GM23338 (cell line): ENCODE data around the gene RAI14.

ENCODE experiments used
- CREB1 ChIP-seq: fragments of 250-450 bp; sonication (Bioruptor Pico); IDR thresholded peaks from 2 replicates; pipeline ENCODE4 v1.5.0; 2020; ENCODE audit warnings: low read depth, mild to moderate bottlenecking, moderate library complexity
- EZH2 ChIP-seq: fragments of 200-600 bp; sonication (generic); IDR thresholded peaks from one replicate; pipeline ENCODE4 v1.8.0; 2017; ENCODE audit warnings: antibody characterized with exemption, mild to moderate bottlenecking, low read depth; ENCODE audit not compliant: unreplicated experiment
- EZH2phosphoT487 ChIP-seq: fragments of 200-600 bp; sonication (generic); IDR thresholded peaks from one replicate; pipeline ENCODE4 v1.8.1; 2018; ENCODE audit warnings: antibody characterized with exemption; ENCODE audit not compliant: unreplicated experiment
- POLR2AphosphoS5 ChIP-seq: IDR thresholded peaks from 2 replicates; pipeline ENCODE4 v1.6.1; 2016; ENCODE audit warnings: antibody characterized with exemption, low read depth
- REST ChIP-seq: IDR thresholded peaks from one replicate; pipeline ENCODE4 v1.6.1; 2018; ENCODE audit warnings: antibody characterized with exemption; ENCODE audit not compliant: unreplicated experiment
- STAT1 ChIP-seq: IDR thresholded peaks from one replicate; pipeline ENCODE4 v1.6.1; 2016; ENCODE audit warnings: antibody characterized with exemption; ENCODE audit not compliant: unreplicated experiment
- TF ChIP-seq, protein P1 (sequence below), 2 experiments: fragments of 200-600 bp in 1 of 2; sonication (generic) in 1 of 2; conservative IDR thresholded peaks; 2 replicates each; pipeline versions ENCODE4 v1.5.1 to v1.6.1; 2016 to 2017; ENCODE audit warnings: antibody characterized with exemption in 2 of 2, low read depth in 2 of 2, mild to moderate bottlenecking in 2 of 2, moderate library complexity in 1 of 2

DNA sequence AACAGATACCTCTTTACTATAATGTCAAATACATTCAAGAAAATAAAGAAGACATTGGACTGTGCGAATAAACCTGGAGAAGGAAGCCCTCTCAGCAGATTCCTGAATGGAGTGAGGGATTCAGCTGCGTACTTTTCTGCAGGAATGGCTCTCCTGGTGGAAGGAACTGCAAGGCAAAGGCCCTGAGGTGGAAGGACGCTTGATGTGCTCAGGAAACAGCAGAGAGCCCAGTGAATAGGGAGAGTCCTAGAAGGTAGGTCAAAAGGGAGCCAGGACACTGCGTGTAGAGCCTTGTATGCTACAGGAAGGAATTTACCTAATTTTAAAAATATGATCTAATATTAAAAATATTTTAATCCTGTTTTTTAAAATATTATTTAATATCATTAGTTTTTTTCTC lies 114.4 kb downstream of the RAI14 start:
- TF ChIP-seq, protein P1, sequence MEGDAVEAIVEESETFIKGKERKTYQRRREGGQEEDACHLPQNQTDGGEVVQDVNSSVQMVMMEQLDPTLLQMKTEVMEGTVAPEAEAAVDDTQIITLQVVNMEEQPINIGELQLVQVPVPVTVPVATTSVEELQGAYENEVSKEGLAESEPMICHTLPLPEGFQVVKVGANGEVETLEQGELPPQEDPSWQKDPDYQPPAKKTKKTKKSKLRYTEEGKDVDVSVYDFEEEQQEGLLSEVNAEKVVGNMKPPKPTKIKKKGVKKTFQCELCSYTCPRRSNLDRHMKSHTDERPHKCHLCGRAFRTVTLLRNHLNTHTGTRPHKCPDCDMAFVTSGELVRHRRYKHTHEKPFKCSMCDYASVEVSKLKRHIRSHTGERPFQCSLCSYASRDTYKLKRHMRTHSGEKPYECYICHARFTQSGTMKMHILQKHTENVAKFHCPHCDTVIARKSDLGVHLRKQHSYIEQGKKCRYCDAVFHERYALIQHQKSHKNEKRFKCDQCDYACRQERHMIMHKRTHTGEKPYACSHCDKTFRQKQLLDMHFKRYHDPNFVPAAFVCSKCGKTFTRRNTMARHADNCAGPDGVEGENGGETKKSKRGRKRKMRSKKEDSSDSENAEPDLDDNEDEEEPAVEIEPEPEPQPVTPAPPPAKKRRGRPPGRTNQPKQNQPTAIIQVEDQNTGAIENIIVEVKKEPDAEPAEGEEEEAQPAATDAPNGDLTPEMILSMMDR (conservative IDR thresholded peaks at IDR 0.05; ENCODE audit: low read depth in 2 of 2) = no peak
- no peak for TF ChIP-seq EZH2
- no peak for TF ChIP-seq EZH2phosphoT487
- TF ChIP-seq REST = no peak
- no peak for TF ChIP-seq STAT1
- TF ChIP-seq POLR2AphosphoS5 = no peak
- TF ChIP-seq CREB1 (CRISPR knock-in tag) = no peak
